Right renal cortex interstitium (tissue), 3 donors: ENCODE results near the gene TAS2R39. TPM values are rescaled to one million over a fixed set of nuclear protein-coding genes. Genes with fewer than 3 reads are reported as not detected.
A peak's percentile ranks its signal among the peaks of the same experiment; 100 is the strongest.
"Not testable (repeated sequence)": the region's sequence is repeated elsewhere in the genome, so short reads cannot be mapped to it uniquely, and the experiment has no call there.

Source experiments
- DNase-seq, 3 donors: peaks; one replicate each; pipeline ENCODE4 v3.0.0-alpha.2; 2013; ENCODE audit warnings: low read depth in 3 of 3, low spot score in 2 of 3
- polyA plus RNA-seq, 3 donors: library from polyadenylated mRNA; unstranded; fragments of 120-200 nt; gene quantifications; one replicate each; pipeline ENCODE4 v1.2.1, GENCODE V29; 2013; ENCODE audit not compliant: insufficient read length in 3 of 3

Gene TAS2R39
- polyA plus RNA-seq: not detected

GRCh38 chr7:143183024-143183423 is at the start of gene TAS2R39:
Gene TAS2R39 (plus strand): TSS chr7:143183419. CDS start chr7:143183419, 0 bp downstream.
- DNase-seq: no peak

GRCh38 chr7:143147070-143147469 is 36.1 kb upstream of the TAS2R39 start:
- no peak for DNase-seq

- no peak for DNase-seq
These were observed 35.2 kb upstream of the TAS2R39 start for GRCh38 chr7:143148050-143148449.

GRCh38 chr7:143148651-143149050 is 34.6 kb upstream of the TAS2R39 start:
- DNase-seq: no peak

- not testable (repeated sequence) for DNase-seq
These were observed 32.5 kb upstream of the TAS2R39 start for GRCh38 chr7:143150696-143151095.

GRCh38 chr7:143158617-143159016 is 24.6 kb upstream of the TAS2R39 start:
- DNase-seq: not testable (repeated sequence)

- no peak for DNase-seq
These were observed 11.5 kb upstream of the TAS2R39 start for GRCh38 chr7:143171697-143172096.

- peak in 1 of 3 donors; percentile 8 for DNase-seq
These were observed 10.9 kb upstream of the TAS2R39 start for GRCh38 chr7:143172354-143172753.

GRCh38 chr7:143176128-143176527 is 7.1 kb upstream of the TAS2R39 start:
- DNase-seq: no peak

- no peak for DNase-seq
These were observed 5.7 kb upstream of the TAS2R39 start for GRCh38 chr7:143177374-143178119.

GRCh38 chr7:143180771-143181170 is 2.4 kb upstream of the TAS2R39 start:
- DNase-seq: not testable (repeated sequence)

GRCh38 chr7:143181349-143181748 is 1.9 kb upstream of the TAS2R39 start:
- no peak for DNase-seq

- DNase-seq: no peak
These were observed 2.3 kb downstream of the TAS2R39 start for GRCh38 chr7:143185551-143185950.

- no peak for DNase-seq
These were observed 5.8 kb downstream of the TAS2R39 start for GRCh38 chr7:143188994-143189393.

- DNase-seq: no peak
These were observed 10.7 kb downstream of the TAS2R39 start for GRCh38 chr7:143193880-143194279.

GRCh38 chr7:143199040-143199439 is 15.8 kb downstream of the TAS2R39 start:
- DNase-seq: no peak

GRCh38 chr7:143202161-143202560 is 18.9 kb downstream of the TAS2R39 start:
- no peak for DNase-seq

- DNase-seq: no peak
These were observed 20.2 kb downstream of the TAS2R39 start for GRCh38 chr7:143203386-143203785.

GRCh38 chr7:143205560-143206293 is 22.5 kb downstream of the TAS2R39 start:
- no peak for DNase-seq

- no peak for DNase-seq
These were observed 27.3 kb downstream of the TAS2R39 start for GRCh38 chr7:143210541-143210940.

GRCh38 chr7:143213478-143213877 is 30.3 kb downstream of the TAS2R39 start:
- DNase-seq: not testable (repeated sequence)
